GM18519 (cell line): ENCODE measurements around the gene OR2V1.
"Not testable (repeated sequence)": the region's sequence is repeated elsewhere in the genome, so short reads cannot be mapped to it uniquely, and the experiment has no call there.

Experiments
- ATAC-seq: cut with Tn5 transposase; IDR thresholded peaks from one replicate; pipeline ENCODE4 v1.9.1; 2021; ENCODE audit warnings: mild to moderate bottlenecking, moderate library complexity; ENCODE audit not compliant: unreplicated experiment, low FRiP score

OR2V1 gene

DNA sequence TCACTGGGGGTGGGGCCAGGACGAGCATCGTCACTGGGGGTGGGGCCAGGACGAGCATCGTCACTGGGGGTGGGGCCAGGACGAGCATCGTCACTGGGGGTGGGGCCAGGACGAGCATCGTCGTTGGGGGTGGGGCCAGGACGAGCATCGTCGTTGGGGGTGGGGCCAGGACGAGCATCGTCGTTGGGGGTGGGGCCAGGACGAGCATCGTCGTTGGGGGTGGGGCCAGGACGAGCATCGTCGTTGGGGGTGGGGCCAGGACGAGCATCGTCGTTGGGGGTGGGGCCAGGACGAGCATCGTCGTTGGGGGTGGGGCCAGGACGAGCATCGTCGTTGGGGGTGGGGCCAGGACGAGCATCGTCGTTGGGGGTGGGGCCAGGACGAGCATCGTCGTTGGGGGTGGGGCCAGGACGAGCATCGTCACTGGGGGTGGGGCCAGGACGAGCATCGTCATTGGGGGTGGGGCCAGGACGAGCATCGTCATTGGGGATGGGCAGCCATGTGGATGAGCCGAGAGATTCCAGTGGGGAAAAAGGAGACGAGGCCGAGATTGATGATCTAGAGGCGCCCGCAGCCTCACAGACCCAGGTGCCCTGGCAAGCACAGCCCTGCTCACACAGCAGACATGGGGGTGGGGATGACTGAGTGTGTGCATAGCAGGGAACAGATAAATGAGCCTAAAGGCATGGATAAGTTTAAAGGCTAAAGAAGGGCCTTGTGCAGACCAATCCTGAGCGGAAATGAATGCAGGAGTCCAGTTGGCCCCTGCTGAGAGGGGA lies 30.0 kb upstream of the OR2V1 start:
- not testable (repeated sequence) for ATAC-seq

DNA sequence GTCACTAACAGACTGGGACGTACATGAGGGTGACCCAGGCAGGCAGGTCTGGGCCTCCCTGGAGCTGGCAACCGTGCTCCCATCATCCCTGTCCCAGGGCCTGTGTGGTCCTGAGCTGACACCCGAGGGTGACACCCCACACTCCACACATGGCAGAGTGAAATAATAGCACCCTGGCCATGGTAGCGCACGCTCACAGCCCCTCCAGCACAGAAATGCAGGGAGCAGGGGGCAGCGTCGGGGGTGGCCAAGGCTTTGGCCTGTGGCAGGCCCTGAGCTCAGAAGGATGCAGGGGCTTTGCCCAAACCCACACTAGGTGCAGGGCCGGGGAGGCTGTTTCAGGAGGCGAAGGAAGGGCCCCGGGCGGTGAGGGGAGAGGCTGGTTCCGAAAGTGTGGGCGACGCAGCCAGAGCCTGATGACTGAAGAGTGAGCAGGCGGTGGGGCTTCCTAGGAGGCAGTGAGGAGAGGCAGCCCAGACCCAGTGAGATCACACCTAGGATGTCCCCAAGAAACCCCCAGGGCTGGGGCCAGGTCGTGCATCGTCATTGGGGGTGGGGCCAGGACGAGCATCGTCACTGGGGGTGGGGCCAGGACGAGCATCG lies 29.3 kb upstream of the OR2V1 start:
- ATAC-seq = peak; percentile 44

DNA sequence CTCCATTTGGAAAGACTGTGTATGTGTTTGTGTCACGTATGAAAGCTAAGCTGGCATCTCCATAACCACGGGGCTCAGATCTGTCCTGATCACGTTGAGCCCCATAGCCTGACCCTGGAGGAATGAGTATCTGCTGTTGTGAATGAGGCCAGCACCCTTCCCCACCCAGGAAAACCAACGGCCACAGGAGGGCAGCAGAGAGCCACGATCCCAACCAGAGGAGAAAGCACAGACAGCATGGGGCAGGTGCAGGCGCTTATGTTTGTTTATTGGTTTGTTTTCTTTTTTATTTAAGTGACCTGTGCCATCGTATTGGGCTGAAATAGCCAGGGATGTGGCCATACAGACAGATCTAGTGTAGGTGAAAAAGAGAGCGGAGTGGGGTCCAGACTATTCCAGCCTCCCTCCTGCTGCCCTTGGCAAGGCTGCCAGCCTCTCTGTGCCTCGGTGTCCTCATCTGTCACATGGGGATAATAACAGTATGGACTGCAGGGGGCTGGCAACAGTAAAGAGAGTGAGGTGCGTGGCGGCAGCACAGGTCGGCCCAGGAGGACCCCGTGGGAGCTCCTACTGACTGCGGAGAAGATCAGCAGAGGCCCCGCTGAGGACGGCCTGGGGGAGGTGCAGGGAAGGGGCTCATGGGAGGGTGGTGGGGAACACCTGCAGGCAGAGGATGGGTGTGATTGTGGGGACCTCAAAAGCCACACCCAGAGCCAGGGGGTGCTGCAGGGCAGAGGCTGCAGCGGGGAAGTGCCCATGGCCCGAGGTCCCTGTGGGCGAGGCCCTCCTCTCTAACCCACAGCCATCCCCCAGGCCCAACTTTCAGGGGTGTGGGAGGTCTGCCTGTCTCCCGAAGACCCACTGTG lies 28.6 kb upstream of the OR2V1 start:
- ATAC-seq = no peak

DNA sequence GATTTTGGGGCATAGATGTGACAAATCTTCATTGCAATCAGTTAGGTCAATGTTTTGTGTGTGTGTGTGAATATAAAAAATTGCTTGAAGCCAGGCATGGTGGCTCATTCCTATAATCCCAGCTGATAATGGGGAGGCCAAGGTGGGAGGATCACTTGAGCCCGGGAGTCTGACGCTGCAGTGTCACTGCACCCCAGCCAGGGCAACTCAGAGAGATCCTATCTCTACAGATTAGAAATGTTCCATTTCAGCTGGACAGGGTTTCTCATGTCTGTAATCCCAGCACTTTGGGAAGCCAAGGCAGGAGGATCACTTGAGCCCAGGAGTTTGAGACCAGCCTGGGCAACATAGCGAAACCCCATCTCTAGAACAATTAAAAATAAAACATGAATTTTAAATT lies 27.9 kb upstream of the OR2V1 start:
- ATAC-seq = no peak

DNA sequence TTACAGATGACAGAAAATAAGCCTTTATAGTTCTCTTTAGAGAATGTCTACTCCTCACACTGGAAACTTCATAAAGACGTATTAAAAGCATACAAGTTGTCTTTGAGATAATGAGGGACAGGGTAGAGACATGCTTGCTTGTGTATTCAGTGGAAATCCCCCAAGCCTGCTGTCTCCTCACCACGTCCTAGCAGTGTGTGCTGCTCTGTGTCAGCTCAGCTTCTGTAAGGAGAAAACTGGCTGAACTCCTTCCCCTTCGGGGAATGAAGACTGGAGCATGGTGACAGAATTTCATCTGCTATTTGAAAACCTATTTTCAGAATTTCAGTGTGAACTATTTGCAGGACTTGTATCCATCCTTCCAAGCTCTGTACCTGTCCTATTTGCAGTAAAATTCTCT lies 25.8 kb upstream of the OR2V1 start:
- no peak for ATAC-seq

DNA sequence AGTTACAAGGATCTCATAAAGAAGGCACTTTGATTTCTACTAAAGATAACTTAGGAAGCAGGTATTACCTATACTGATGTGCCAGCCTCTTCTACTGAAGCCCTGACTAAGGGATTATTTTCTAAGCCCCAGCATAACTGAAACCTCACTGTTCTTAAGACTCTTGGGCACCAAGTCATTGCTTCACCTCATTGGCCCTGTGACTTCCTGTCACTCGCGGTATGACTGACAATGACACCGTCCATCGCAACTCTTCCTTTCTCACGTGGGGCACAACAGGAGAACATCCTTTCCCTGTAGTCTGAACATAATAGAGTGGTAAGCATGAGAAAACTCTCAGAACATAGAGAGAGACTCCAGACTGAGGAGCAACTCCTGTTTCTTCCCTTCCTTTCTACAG lies 22.8 kb upstream of the OR2V1 start:
- ATAC-seq = no peak

DNA sequence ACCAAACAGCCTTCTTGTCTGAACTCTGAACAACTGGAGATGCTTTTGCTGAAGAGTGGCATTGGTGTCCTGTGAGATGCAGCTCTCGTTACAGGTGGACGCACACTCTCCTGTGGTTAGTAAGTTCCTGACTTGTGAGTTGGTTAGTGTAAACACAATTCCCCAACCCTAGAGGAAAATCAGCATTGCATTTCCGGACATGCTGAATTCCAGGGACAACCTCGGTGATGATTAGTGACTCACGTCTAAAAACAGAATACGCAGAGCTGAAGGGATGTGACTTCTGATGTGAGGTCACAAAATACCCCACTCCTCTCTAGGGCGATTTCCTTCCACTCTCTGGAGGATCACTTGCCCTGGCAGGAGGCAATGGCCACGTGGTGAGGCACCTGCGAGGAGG lies 21.4 kb upstream of the OR2V1 start:
- no peak for ATAC-seq

DNA sequence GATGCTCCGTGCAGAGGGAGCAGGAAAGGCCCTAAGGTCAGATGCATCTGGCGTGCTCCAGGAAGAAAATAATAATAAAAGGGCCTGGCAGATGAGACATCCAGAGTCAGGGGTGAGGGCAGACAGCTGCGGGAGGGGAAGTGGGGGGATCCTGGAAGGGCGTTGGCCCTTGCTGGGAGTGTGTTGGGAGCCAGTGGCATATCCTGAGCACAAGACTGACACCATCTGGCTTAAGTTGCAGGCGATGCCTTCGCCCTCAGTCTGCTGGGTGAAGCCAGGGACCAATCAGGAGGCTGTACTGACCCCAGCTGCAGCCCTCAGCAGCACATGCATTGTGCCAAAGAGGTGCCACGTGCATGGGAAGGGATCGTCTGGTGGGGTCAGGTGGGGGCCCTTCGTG lies 20.2 kb upstream of the OR2V1 start:
- no peak for ATAC-seq

DNA sequence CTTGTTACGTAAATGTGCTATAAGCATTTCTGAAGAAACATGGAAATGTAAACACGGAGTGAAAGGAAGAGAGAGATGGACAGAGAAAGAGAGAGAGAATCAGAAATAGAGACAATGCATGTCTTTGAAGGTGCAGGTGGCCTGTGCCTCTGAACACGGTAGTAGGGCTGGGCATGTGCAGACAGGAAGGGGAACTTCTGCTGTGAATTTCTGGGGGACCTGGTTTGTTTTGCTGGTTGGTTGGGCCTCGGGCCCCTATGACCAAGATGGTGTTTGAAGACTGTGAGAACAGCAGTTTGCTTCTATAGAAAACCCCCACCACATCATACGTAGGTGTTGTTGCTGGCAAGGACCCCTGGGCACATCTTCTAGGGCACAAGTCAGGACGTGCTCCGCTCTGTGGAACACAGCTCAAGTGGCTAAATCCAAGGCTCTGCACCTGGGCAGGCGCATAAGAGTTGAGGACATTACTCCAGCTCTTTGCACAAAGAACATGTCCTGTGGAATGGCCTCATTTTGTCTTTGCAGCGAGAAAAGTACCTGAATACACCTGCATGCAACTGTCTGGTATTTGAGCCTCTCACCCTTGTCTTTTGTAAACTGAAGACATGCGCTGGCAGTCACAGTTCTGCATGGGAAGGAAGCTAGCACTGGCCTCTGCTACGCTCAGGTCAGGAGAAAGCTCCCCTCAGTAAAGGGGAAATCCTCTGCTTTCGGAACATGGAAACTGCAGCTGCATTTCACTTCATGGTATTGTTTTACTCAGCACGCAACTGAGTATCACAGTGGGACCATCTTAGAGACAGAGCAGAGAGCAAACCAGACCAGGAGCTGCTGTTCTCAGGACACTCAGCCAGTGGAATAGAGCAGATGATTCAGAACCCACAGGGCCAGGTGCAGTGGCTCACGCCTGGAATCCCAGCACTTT lies 19.1 kb upstream of the OR2V1 start:
- no peak for ATAC-seq

DNA sequence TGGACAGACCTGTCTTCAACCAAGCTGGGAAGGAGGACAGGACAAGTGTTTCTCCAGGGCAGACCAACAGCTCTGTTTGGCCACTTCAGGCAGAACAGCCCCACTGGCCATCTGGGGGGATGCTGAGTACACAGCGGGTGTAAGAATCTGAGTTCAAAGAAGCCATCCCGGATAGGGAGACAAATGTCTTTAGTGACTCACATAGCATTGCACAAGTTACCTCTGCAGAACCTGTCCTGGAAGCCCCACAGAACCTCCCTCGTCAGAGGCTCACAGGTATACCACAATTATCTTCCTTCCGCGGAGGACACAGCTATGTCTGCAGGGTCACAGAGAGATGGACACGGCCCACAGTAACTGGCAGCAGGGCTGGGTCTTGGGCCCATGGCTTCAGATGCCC lies 18.4 kb upstream of the OR2V1 start:
- ATAC-seq = no peak

DNA sequence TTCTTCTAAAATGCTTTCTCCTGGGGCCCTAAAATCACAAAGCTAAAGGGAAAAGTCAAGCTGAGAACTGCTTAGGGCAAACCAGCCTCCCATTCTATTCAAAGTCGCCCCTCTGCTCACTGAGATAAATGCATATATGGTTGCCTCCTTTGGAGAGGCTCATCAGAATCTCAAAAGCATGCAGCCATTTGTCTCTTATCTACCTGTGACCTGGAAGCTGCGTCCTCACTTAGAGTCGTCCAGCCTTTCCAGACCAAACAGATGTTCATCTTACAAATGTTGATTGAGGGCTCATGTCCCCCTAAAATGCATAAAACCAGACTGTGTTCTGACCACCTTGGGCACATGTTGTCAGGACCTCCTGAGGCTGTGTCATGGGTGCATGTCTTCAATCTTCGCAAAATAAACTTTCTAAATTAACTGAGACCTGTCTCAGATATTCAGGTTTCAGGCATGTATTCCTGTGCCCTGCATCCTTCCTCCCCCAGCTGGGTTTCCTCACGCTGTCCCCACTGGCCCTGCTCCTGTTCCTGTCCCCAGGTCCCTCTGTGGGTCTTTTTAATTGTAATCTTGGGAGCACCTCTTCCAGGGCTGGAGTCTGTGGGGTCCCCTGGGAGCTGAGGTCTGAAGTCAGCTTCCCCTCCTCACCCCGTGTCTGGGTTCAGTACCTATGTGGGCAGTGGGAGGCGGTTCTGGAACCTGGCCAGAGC lies 16.1 kb upstream of the OR2V1 start, which contains the start of gene OR2V2:
Gene OR2V2 (plus strand): TSS at position 660 of the 710 bp plus-strand sequence. CDS start 7,357 bp downstream, outside the sequence.
- not testable (repeated sequence) for ATAC-seq

DNA sequence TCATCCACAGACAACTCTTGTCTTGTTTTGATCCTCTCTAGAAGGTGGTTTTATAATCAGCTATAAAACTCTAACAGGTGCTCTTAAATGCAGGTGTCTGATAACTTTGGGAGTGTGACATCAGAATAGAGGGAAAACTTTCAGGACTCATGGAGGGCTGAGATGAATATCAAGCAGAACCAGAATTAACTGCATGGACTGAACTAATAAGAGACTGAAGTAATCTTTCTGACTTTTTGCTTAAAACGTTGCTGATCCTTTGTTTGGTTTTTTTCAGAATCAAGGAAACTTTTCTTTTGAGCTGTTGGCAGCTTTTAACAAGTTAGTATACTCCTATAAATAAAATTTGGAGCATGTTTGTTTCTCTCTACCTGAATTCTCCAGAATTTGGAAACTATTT lies 14.2 kb upstream of the OR2V1 start:
- no peak for ATAC-seq

DNA sequence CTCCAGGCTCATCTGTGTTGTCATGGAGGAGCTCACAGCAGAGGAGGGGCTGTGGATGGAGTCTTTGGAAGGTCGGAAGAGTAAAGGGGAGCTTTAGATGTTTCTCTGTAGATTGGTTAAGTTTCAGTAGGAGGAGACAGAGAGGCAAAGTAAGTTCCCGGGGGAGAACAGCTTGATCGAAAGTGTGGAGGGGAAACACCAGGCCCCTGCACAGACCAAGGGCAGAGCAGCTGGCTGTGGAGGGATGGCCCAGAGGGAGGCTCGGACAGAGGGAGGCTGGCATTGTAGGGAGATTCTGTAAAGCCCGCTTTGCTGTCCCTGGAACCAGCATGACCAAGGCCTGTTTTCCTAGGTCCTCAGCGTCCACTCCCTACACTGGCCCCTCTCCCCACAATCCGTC lies 11.1 kb upstream of the OR2V1 start:
- no peak for ATAC-seq

DNA sequence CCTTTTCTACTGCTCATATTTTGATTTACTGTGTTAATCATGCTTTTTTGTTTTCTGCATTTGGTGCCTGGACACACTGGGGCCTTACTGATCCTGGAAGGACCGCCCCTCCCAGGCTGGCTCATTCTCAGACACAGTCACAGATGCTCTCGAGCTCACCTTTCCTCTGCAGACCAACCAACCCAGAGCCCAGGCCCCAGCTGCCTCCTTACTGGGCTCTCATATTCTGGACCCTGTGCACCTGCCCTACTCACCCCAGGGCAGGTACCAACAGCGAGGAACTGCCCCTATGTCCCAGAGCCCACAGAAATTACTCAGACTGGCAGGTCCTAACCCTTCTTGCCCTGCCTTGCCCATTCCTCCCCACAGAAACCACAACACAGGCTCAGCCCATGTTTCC lies 9.8 kb upstream of the OR2V1 start:
- no peak for ATAC-seq

DNA sequence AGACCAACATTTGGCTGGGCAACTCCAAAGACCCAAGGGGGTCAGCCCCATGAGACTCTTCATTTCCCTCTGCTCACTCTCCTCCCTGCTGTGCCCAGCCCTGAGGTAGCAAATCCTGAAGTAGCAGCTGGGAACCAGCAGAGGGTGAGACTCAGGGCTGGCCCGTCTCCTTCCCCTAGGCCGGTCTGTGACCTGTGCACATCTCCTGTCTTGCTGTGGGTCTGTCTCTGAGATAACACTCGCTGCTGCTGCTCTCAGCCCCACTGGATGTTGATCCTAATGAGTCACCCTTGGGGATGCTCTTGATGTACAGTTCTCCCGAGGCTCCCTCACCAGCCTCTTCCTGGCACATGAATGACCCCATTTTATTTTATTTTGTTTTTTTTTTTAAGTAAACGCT lies 7.3 kb upstream of the OR2V1 start:
- no peak for ATAC-seq

DNA sequence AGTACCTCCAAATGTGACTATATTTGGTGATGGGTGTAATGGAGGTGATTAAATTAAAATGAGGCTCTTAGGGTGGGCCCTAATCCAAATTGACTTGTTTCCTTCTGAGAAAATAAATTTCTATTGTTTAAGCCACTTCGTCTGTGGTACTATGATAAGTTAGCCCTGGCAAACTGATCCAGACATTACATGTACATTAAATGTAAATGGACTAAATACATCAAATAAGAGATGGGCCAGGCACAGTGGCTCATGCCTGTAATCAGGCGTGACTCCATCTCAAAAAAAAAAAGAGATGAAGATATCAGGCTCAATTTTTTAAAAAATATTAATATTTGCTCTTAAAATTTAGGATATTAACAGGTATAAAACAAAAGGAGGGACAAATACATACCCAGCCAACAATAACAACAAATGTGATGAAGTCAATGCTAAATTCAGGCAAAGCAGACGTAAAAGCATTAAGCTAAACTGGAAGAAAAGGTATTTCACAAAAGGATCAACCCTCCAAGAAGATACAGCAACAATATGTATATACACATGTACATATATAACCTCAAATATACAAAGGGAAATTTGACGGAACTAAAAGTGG lies 5.5 kb upstream of the OR2V1 start:
- ATAC-seq = no peak

DNA sequence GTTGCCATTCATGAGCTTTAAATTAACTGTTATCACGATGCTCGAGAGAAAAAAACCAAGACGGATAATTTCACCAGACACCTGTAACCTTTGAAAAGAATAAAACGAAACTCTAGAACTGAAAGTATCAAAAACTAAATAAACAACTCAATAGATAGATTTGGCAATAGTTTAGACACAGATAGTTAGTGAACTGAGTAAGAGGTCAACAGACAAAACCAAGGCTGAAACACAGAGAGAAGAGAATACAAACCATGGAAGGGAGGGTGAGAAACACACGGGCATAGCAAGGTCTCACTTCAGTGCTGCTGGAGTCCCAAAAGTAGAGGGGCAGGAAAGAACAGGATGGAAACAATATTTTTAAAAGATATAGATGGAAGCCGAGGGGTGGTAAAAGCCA lies 3.3 kb upstream of the OR2V1 start:
- ATAC-seq = no peak

DNA sequence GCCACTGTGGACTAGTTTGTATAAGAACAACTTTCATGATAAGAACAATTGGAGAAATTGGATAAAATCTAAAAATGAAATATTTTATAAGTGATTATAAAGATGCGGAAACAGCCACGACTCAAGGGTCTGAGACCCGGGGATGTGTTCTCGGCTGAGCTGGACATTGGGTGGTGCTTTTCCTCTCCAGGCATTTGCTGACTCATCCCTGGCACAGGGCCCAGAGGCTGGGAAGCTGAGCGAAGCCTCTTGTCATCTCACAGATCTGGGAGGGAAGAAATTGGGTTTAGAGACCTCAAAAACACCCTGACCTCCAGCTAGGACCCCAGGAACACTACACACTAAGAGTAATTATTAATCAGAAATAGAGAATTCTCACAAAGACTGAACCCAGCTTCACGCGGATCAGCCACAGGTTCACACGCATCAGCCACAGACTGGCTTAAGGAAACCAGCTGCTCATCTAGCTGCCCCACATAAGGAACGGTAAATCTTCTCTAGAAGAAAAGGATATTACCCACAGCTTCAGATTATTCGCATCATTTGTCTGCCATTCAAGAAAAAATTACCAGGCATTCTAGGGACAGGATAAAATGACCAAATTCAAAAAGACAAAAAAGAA lies 2.8 kb upstream of the OR2V1 start:
- no peak for ATAC-seq

DNA sequence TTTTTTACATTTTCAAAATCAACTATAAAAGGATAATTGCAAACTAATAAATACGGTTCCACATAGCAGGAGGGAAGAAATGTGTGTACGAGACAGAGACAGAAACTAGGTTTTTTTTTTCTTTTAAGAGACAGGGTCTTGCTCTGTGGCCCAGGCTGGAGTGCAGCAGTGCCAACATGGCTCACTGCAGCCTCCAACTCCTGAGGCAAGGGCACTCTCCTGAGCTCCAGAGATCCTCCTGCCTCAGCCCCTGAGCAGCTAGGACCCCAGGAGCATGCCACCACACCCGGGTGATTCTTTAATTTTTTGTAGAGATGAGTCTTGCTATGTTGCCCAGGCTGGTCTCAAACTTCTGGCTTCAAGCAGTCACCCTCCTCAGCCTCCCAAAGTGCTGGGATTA lies 2.1 kb upstream of the OR2V1 start:
- no peak for ATAC-seq
